Neural cell (in vitro differentiated cells): ENCODE results near the gene TIMM17A. TPM values are rescaled to one million over a fixed set of nuclear protein-coding genes. Genes with fewer than 3 reads are reported as not detected.

Experiments
- H2AFZ ChIP-seq: fragments of 200-600, 300-800 bp; sonication (generic), shearing (Covaris generic); 2 replicates; pipeline ENCODE4 v1.6.0; 2014; ENCODE audit warnings: low read depth, mild to moderate bottlenecking, antibody characterized with exemption, low read length, moderate library complexity
- H3F3A ChIP-seq: fragments of 200-600 bp; shearing (Covaris generic); 2 replicates; pipeline ENCODE4 v1.6.1; 2016; ENCODE audit warnings: mild to moderate bottlenecking, moderate library complexity, mixed read lengths, antibody characterized with exemption, low read length; ENCODE audit not compliant: insufficient read depth, poor library complexity, severe bottlenecking
- H3K27ac ChIP-seq: fragments of 200-600, 300-800 bp; sonication (generic), shearing (Covaris generic); 2 replicates; pipeline ENCODE4 v1.5.1; 2014; ENCODE audit warnings: mild to moderate bottlenecking, low read length, moderate library complexity
- H3K27me3 ChIP-seq: fragments of 300-800, 200-600 bp; sonication (generic), shearing (Covaris generic); 2 replicates; pipeline ENCODE4 v1.6.0; 2014; ENCODE audit warnings: mild to moderate bottlenecking, low read depth, low read length, moderate library complexity; ENCODE audit not compliant: insufficient read depth
- H3K36me3 ChIP-seq: fragments of 300-800, 200-600 bp; sonication (generic), shearing (Covaris generic); 2 replicates; pipeline ENCODE4 v1.5.1; 2014; ENCODE audit warnings: mild to moderate bottlenecking, antibody characterized with exemption, low read length, moderate library complexity; ENCODE audit not compliant: insufficient read depth
- H3K4me2 ChIP-seq: fragments of 300-800, 200-600 bp; sonication (generic), shearing (Covaris generic); 2 replicates; pipeline ENCODE4 v1.6.0; 2014; ENCODE audit warnings: mild to moderate bottlenecking, low read length
- H3K4me3 ChIP-seq: fragments of 300-800, 200-600 bp; sonication (generic), shearing (Covaris generic); 2 replicates; pipeline ENCODE4 v1.5.1; 2014; ENCODE audit warnings: mild to moderate bottlenecking, low read length, moderate library complexity
- H3K79me2 ChIP-seq: fragments of 200-600 bp; shearing (Covaris generic); replicated peaks from 2 replicates; pipeline ENCODE4 v1.6.0; 2014; ENCODE audit warnings: mild to moderate bottlenecking, low read length, moderate library complexity; ENCODE audit not compliant: insufficient read depth
- H3K9ac ChIP-seq: fragments of 300-800, 200-600 bp; sonication (generic), shearing (Covaris generic); 2 replicates; pipeline ENCODE4 v1.6.1; 2016; ENCODE audit warnings: mild to moderate bottlenecking, low read length, mixed read lengths
- H3K9me2 ChIP-seq: fragments of 200-600 bp; shearing (Covaris generic); 2 replicates; pipeline ENCODE4 v1.6.1; 2016; ENCODE audit warnings: mild to moderate bottlenecking, low read length, mixed read lengths; ENCODE audit not compliant: insufficient read depth
- H3K9me3 ChIP-seq: fragments of 200-600, 300-800 bp; sonication (generic), shearing (Covaris generic); 2 replicates; pipeline ENCODE4 v1.6.1; 2016; ENCODE audit warnings: mild to moderate bottlenecking, mixed run types, low read length, moderate library complexity, mixed read lengths
- H4K20me1 ChIP-seq: fragments of 200-600 bp; shearing (Covaris generic); 2 replicates; pipeline ENCODE4 v1.6.1; 2016; ENCODE audit warnings: mild to moderate bottlenecking, mixed run types; ENCODE audit not compliant: insufficient read depth
- EP300 ChIP-seq: fragments of 450-650 bp; conservative IDR thresholded peaks from 2 replicates; pipeline ENCODE4 v1.6.1; 2014; ENCODE audit warnings: antibody characterized with exemption, mild to moderate bottlenecking, moderate library complexity; ENCODE audit not compliant: poor library complexity, severe bottlenecking
- EZH2 ChIP-seq: fragments of 200-600, 300-800 bp; shearing (Covaris generic), sonication (generic); IDR thresholded peaks from 2 replicates; pipeline ENCODE4 v1.6.1; 2014; ENCODE audit warnings: antibody characterized with exemption, low read length, borderline replicate concordance, mild to moderate bottlenecking; ENCODE audit not compliant: insufficient read depth, poor library complexity, severe bottlenecking
- MXI1 ChIP-seq: fragments of 450-650 bp; conservative IDR thresholded peaks from 2 replicates; pipeline ENCODE4 v1.6.1; 2014; ENCODE audit warnings: antibody characterized with exemption, mild to moderate bottlenecking; ENCODE audit not compliant: poor library complexity, severe bottlenecking
- POLR2AphosphoS5 ChIP-seq: IDR thresholded peaks from 2 replicates; pipeline ENCODE4 v1.6.1; 2012
- RAD21 ChIP-seq: fragments of 450-650 bp; conservative IDR thresholded peaks from 2 replicates; pipeline ENCODE4 v1.6.1; 2014; ENCODE audit warnings: antibody characterized with exemption, mild to moderate bottlenecking, moderate library complexity
- SMC3 ChIP-seq: fragments of 450-650 bp; conservative IDR thresholded peaks from 2 replicates; pipeline ENCODE4 v1.6.1; 2014; ENCODE audit warnings: antibody characterized with exemption, mild to moderate bottlenecking, moderate library complexity; ENCODE audit not compliant: poor library complexity
- TAF1 ChIP-seq: IDR thresholded peaks from 2 replicates; pipeline ENCODE4 v1.6.1; 2012; ENCODE audit warnings: low read depth
- polyA plus RNA-seq: library from polyadenylated mRNA; depleted of rRNA; stranded (reverse); fragments of >200 nt; gene quantifications from 2 replicates; pipeline ENCODE4 v1.2.3, GENCODE V29; 2014
- TF ChIP-seq, protein P1 (sequence below): fragments of 450-650 bp; IDR thresholded peaks from 2 replicates; pipeline ENCODE4 v1.5.1; 2014; ENCODE audit warnings: antibody characterized with exemption, mild to moderate bottlenecking, moderate library complexity; ENCODE audit not compliant: poor library complexity, severe bottlenecking
- TF ChIP-seq, protein P2 (sequence below): IDR thresholded peaks from 2 replicates; pipeline ENCODE4 v1.6.1; 2012; ENCODE audit warnings: borderline replicate concordance

The TIMM17A gene
- polyA plus RNA-seq, 1 donor from 2014 or later: 91.7 TPM

DNA sequence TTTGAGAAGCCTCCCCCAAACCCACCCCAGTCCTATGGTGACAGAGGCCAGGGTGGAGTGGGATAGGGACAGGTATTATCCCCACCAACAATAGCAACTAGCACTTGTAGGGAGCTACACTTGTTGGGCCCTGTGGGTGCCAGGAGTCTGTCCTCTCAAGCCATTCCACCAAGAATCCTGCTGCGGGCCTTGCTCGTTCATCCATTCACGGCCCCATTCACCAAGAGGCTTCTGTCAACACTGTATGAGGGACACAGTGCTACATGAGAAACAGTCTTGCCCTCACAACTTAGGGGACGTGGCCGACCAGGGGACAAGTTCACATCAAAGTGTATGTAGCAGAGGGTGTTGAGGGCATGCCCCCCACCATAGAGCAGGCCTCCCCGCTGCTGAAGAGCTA, 47.7 kb upstream of the TIMM17A start:
- no peaks in the 10 kb centered on the region for H3K79me2 ChIP-seq
- H3K9ac ChIP-seq: no peak overlapping the region
- H3K4me2 ChIP-seq: no peak overlapping the region
- no peak overlapping the region for H3K4me3 ChIP-seq
- no peaks in the 10 kb centered on the region for H3K36me3 ChIP-seq
- H3K27me3 ChIP-seq: no peaks in the 10 kb centered on the region
- H4K20me1 ChIP-seq: no peaks in the 10 kb centered on the region
- no peaks in the 10 kb centered on the region for H3K9me3 ChIP-seq
- no peaks in the 10 kb centered on the region for H3K9me2 ChIP-seq
- no peak overlapping the region for H3K27ac ChIP-seq
- no peak overlapping the region for H2AFZ ChIP-seq
- TF ChIP-seq, protein P1, sequence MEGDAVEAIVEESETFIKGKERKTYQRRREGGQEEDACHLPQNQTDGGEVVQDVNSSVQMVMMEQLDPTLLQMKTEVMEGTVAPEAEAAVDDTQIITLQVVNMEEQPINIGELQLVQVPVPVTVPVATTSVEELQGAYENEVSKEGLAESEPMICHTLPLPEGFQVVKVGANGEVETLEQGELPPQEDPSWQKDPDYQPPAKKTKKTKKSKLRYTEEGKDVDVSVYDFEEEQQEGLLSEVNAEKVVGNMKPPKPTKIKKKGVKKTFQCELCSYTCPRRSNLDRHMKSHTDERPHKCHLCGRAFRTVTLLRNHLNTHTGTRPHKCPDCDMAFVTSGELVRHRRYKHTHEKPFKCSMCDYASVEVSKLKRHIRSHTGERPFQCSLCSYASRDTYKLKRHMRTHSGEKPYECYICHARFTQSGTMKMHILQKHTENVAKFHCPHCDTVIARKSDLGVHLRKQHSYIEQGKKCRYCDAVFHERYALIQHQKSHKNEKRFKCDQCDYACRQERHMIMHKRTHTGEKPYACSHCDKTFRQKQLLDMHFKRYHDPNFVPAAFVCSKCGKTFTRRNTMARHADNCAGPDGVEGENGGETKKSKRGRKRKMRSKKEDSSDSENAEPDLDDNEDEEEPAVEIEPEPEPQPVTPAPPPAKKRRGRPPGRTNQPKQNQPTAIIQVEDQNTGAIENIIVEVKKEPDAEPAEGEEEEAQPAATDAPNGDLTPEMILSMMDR: no peak
- TF ChIP-seq EP300 (no peak), SMC3 (no peak), EZH2 (no peak), TAF1 (no peak), POLR2AphosphoS5 (no peak), MXI1 (no peak)
- TF ChIP-seq, protein P2, sequence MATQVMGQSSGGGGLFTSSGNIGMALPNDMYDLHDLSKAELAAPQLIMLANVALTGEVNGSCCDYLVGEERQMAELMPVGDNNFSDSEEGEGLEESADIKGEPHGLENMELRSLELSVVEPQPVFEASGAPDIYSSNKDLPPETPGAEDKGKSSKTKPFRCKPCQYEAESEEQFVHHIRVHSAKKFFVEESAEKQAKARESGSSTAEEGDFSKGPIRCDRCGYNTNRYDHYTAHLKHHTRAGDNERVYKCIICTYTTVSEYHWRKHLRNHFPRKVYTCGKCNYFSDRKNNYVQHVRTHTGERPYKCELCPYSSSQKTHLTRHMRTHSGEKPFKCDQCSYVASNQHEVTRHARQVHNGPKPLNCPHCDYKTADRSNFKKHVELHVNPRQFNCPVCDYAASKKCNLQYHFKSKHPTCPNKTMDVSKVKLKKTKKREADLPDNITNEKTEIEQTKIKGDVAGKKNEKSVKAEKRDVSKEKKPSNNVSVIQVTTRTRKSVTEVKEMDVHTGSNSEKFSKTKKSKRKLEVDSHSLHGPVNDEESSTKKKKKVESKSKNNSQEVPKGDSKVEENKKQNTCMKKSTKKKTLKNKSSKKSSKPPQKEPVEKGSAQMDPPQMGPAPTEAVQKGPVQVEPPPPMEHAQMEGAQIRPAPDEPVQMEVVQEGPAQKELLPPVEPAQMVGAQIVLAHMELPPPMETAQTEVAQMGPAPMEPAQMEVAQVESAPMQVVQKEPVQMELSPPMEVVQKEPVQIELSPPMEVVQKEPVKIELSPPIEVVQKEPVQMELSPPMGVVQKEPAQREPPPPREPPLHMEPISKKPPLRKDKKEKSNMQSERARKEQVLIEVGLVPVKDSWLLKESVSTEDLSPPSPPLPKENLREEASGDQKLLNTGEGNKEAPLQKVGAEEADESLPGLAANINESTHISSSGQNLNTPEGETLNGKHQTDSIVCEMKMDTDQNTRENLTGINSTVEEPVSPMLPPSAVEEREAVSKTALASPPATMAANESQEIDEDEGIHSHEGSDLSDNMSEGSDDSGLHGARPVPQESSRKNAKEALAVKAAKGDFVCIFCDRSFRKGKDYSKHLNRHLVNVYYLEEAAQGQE: no peak
- H3F3A ChIP-seq: no peaks in the 10 kb centered on the region

DNA sequence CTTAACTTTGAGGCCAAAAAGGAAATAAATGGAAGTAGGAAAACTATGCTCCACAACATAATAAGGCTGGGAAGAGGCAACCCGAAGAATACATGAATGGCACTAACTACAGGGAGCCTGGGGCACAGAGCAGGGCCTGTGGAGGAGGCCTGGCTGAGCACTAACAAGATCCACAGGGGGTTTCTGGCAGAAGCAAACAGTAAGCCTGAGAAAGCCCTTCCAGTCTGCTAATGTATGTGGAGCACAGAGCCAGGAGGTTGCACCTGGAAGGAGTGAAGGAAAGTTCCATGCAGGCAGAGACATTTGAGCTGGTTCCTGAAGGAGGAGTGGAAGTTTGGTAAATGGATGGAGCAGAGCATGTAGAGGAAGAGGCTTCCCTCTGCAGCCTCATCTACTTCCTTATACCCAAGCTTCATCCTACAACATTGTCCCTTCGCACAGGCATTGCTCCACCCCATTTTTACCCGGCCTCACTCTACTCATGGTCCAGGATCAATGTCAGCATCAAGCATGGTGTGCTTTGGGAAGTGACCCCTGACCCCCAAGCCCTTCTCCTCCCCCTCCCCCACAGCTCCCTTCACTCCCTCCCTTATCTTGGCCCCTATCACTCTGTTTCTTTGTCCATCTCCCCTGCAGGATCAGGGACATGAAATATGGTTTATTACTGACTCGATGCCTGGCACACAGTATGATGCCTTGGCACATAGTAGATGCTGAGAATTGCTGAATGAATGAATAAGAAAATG, 43.3 kb upstream of the TIMM17A start:
- no peaks in the 10 kb centered on the region for H3K36me3 ChIP-seq
- no peak overlapping the region for H3K4me3 ChIP-seq
- H3F3A ChIP-seq: no peaks in the 10 kb centered on the region
- H3K9me2 ChIP-seq: no peaks in the 10 kb centered on the region
- H3K27me3 ChIP-seq: no peaks in the 10 kb centered on the region
- no peak overlapping the region for H3K9ac ChIP-seq
- H3K9me3 ChIP-seq: no peaks in the 10 kb centered on the region
- no peaks in the 10 kb centered on the region for H3K79me2 ChIP-seq
- no peak overlapping the region for H2AFZ ChIP-seq
- TF ChIP-seq POLR2AphosphoS5 (no peak), EZH2 (no peak), EP300 (no peak), RAD21 (no peak), SMC3 (no peak), MXI1 (no peak), TAF1 (no peak)
- TF ChIP-seq, protein P2: no peak
- TF ChIP-seq, protein P1: no peak
- H3K4me2 ChIP-seq: no peak overlapping the region
- H4K20me1 ChIP-seq: no peaks in the 10 kb centered on the region
- no peak overlapping the region for H3K27ac ChIP-seq
